Measurements from ENCODE around the gene SIAH3. TPM values are rescaled to one million over a fixed set of nuclear protein-coding genes. Genes with fewer than 3 reads are reported as not detected.

Gene SIAH3
- total RNA-seq, 2 experiments from 2014 or later, result 0.08 to 0.12 TPM

DNA sequence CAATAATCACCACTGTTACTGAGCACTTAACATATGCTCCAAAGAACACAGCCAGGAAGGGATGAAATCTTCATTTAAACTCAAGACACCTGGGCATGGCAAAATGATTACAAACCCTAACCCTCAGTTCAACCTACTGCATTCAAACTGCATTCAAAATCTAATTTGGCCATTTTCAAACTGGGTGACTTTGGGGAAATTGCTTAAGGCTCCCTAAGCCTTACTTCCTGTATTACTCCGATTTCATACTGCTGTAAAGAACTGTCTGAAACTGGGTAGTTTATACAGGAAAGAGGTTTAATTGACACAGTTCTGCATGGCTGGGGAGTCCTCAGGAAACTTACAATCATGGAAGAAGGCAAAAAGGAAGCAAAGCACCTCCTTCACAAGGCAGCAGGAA is 99.0 kb downstream of the SIAH3 start:
- no peak for DNase-seq
- Mint-ChIP-seq H3K27ac (no peak overlapping the region), H3K4me3 (no peak overlapping the region), H3K4me1 (no peaks in the 10 kb centered on the region), H3K36me3 (ENCODE audit: low read depth) (no peaks in the 10 kb centered on the region), H3K9me3 (peaks cover 5% of the 10 kb centered on the region), H3K27me3 (no peaks in the 10 kb centered on the region)
- ChIA-PET CTCF (no interaction called here), POLR2A (no interaction called here)

DNA sequence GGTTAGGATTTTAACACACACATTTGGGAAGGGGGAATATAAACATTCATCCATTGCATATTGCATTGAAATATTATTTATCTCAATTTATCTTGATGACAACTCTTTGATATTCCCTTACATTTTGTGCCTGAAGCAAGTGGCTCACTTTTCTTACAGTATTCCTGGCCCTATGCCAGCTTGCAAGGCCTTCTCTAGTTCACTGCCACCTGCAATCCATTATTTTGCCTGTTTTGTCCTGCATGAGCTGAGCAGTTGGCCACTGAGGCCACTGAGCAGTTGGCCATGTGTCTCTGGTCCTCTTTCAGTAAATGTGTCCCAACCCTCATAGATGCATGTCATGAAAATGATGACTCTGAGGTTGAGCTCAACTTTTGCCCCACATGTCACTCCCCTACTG is 99.7 kb downstream of the SIAH3 start:
- DNase-seq, result no peak
- POLR2A ChIA-PET, result no interaction called here
- no peaks in the 10 kb centered on the region for H3K27me3 Mint-ChIP-seq
- H3K9me3 Mint-ChIP-seq, result peaks cover 4% of the 10 kb centered on the region
- no peak overlapping the region for H3K4me3 Mint-ChIP-seq
- no peaks in the 10 kb centered on the region for H3K36me3 Mint-ChIP-seq (ENCODE audit: low read depth)
- CTCF ChIA-PET, result no interaction called here
- no peak overlapping the region for H3K27ac Mint-ChIP-seq
- no peaks in the 10 kb centered on the region for H3K4me1 Mint-ChIP-seq

DNA sequence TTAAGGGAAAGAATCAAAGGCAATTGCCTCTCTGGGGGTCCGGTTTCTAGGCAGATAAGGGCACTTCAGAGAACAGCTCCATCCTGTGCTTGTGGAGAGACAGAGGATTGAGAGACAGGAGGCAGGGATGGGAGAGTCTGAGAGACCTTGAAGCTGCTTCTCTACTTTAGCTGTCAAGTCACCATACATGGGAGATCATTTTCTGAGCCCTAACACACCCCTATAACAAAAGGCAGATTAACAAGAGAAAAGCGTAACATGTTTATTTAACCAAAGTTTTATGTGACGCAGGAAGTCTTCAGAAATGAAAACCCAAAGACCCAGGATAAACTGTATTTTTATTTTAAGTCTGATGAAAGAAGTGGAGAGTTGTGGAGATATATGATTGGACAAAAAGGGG is 101.0 kb downstream of the SIAH3 start:
- POLR2A ChIA-PET, result no interaction called here
- no peaks in the 10 kb centered on the region for H3K36me3 Mint-ChIP-seq (ENCODE audit: low read depth)
- DNase-seq, result no peak

DNA sequence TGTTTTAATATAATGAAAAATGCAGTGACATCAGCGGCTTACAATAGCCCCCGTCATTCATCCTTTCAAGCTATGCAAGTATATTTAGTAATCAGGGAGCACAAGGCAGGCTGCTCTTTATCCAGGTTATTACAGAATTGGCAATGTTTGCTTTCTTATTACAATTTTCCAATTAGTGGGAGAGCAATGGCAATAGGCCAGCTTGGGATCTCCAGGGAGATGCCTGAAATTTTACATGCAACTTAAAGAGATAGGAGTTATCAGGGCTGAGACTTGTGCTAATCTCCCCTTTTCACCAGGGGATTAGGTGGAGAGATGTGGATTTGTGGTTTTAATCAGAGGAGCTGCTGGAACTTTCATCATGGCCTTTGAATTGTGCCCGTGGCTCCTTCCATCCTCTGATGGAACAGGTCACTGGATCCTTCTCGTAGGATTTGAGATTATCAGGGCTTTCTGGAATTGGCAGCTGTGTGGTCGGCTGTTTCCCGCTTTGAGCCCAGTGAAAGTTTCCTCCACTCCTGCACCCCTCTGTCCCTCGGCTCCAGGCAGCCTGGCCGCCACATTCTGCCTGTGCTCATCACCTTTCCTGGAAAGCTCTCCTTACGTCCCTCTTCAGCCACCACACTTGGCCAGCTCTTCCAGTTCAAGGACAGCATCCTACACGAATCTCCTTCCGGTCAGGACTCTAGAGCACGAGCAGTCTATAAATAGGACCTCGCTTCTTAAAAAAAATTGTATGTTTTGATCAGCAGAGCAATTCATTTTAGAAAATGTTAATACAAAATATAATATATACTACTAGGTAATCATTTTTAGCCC is 102.4 kb downstream of the SIAH3 start:
- no peak for DNase-seq
- H3K36me3 Mint-ChIP-seq (ENCODE audit: low read depth), result no peaks in the 10 kb centered on the region
- POLR2A ChIA-PET, result no interaction called here
- H3K4me3 Mint-ChIP-seq, result no peak overlapping the region
- H3K27ac Mint-ChIP-seq, result no peak overlapping the region
- no peaks in the 10 kb centered on the region for H3K27me3 Mint-ChIP-seq
- H3K4me1 Mint-ChIP-seq, result no peaks in the 10 kb centered on the region
- CTCF ChIA-PET, result interaction anchor here (1.1 kb wide), 1 partner anchor 16 kb away, joined by 3 read pairs; no protein-coding TSS in a partner anchor
- peaks cover 2% of the 10 kb centered on the region for H3K9me3 Mint-ChIP-seq

More for the DNA sequence above, 101.0 kb downstream of the SIAH3 start:
- Mint-ChIP-seq H3K4me3 (no peak overlapping the region), H3K27me3 (no peaks in the 10 kb centered on the region), H3K4me1 (no peaks in the 10 kb centered on the region), H3K27ac (no peak overlapping the region), H3K9me3 (peaks cover 2% of the 10 kb centered on the region)
- CTCF ChIA-PET, result no interaction called here

DNA sequence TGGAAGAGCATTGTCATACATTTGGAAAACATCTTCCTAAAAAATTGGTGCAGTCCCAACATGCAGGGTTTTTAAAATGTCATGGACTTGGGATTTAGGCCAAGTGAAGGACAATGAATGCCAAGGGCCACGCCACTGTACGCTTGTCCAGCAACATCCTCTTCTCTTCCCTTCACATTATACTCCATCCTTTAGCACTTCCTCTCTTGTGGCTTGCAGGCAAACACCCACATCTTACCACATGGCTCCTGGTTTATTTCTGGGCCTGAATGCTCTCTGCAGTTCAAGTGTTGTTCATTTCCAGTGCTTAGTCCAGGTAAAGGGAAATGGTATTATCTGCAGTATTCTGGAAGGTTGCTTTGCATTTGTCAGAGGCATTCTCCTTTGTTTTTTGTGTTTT is 104.5 kb downstream of the SIAH3 start:
- H3K27me3 Mint-ChIP-seq, result no peaks in the 10 kb centered on the region
- no peaks in the 10 kb centered on the region for H3K36me3 Mint-ChIP-seq (ENCODE audit: low read depth)
- CTCF ChIA-PET, result interaction anchor here (0.6 kb wide), 1 partner anchor 23 kb away, joined by 5 read pairs; no protein-coding TSS in a partner anchor
- H3K27ac Mint-ChIP-seq, result no peak overlapping the region
- POLR2A ChIA-PET, result no interaction called here
- H3K9me3 Mint-ChIP-seq, result no peaks in the 10 kb centered on the region
- H3K4me3 Mint-ChIP-seq, result no peak overlapping the region
- no peak for DNase-seq
- H3K4me1 Mint-ChIP-seq, result no peaks in the 10 kb centered on the region

DNA sequence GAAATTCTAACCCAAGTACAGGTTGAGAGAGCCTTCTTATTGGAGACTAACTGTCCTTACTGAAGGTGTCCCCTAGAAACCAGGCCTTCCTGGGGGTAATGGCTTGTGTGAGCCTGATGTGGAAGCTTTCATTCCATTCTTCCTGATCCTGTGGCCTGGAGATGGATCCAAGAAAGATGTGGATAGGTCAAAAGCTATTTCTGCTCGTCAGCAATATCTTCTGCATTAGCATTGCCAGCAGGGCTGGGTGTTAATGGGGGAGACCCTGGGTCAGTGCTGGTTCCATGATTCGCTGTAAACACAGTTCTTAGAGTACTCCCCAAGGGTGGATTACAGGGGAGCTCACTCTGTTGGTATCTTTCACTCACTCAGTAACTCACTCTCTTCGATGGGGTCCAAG is 106.6 kb downstream of the SIAH3 start:
- no peaks in the 10 kb centered on the region for H3K9me3 Mint-ChIP-seq
- CTCF ChIA-PET, result no interaction called here
- POLR2A ChIA-PET, result no interaction called here
- no peak for DNase-seq
- no peaks in the 10 kb centered on the region for H3K36me3 Mint-ChIP-seq (ENCODE audit: low read depth)
- H3K4me3 Mint-ChIP-seq, result no peak overlapping the region
- H3K27me3 Mint-ChIP-seq, result no peaks in the 10 kb centered on the region
- H3K4me1 Mint-ChIP-seq, result no peaks in the 10 kb centered on the region
- no peak overlapping the region for H3K27ac Mint-ChIP-seq

DNA sequence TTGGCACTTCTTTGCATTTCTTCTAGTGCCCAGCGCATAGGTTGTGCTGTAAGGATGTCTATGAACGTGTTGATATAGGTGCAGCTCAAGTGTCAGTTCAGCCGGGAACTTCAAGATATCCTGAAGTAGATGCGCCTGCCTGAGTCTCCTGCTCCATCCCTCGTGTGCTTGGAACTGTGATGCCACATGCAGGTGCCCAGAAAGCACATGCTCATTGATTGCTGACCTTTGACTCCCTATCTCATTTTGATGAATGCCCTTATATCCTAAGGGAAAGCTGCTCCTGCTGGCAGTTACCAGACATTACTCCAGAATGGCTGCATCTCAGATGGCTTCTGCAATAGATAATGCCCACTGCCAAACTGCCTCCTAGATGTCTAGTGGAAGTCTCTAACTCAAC is 108.6 kb downstream of the SIAH3 start:
- ChIA-PET CTCF (no interaction called here), POLR2A (no interaction called here)
- no peaks in the 10 kb centered on the region for H3K27me3 Mint-ChIP-seq
- no peak overlapping the region for H3K4me3 Mint-ChIP-seq
- H3K4me1 Mint-ChIP-seq, result no peaks in the 10 kb centered on the region
- no peak for DNase-seq
- no peaks in the 10 kb centered on the region for H3K36me3 Mint-ChIP-seq (ENCODE audit: low read depth)
- no peak overlapping the region for H3K27ac Mint-ChIP-seq
- no peaks in the 10 kb centered on the region for H3K9me3 Mint-ChIP-seq

DNA sequence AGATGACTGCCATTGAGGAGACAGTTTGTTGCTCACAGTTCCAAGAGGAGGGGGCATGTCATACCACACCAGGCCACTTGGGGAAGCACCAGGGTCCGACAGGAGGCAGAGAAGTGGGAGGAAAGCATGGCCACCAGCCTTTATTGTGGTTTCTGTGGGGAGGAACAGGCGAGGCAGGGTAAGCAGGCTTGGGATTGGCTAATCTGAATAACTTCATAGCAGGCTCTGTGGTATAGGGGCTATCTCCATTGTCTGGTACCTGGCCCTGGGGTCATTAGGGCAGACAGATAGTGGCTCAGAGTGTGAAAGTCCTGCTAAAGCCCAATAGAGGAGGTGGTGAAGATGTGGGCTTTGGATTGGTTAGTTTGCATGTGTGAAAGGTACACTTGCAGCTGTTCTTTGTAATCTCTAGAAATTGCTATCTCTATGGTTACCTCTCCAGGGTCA is 114.0 kb downstream of the SIAH3 start:
- peak; percentile 7 for DNase-seq

DNA sequence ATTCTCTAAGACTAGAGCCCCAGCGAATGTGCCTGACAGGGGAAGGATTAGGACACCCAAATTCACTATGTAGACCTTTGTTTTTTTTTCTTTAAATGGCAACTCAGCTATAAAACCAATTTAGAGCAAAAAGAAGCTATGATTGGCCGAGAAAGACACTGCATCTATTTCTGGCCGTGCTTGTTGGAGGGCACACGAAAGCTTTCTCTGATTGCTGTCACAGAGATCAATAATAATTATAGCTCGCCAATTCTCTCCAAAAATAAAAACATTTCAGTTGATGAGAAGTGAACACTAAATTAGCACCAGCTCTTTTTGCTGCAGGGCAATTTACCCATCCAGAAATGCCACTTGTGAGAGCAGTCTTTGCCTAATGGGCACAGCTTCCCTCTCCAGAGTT is 118.2 kb downstream of the SIAH3 start:
- no peaks in the 10 kb centered on the region for H3K27me3 Mint-ChIP-seq
- no peaks in the 10 kb centered on the region for H3K36me3 Mint-ChIP-seq (ENCODE audit: low read depth)
- DNase-seq, result no peak
- H3K4me1 Mint-ChIP-seq, result no peaks in the 10 kb centered on the region
- ChIA-PET POLR2A (no interaction called here), CTCF (interaction anchor here (1.6 kb wide), 1 partner anchor 32 kb away, joined by 5 read pairs; the partner anchor contains the start of gene CBY2)
- H3K27ac Mint-ChIP-seq, result no peak overlapping the region
- no peak overlapping the region for H3K4me3 Mint-ChIP-seq
- H3K9me3 Mint-ChIP-seq, result peaks cover 3% of the 10 kb centered on the region

More for the DNA sequence above, 114.0 kb downstream of the SIAH3 start:
- no peaks in the 10 kb centered on the region for H3K4me1 Mint-ChIP-seq
- ChIA-PET CTCF (interaction anchor here (0.9 kb wide), 1 partner anchor 32 kb away, joined by 3 read pairs; no protein-coding TSS in a partner anchor), POLR2A (no interaction called here)
- H3K27ac Mint-ChIP-seq, result no peak overlapping the region
- H3K27me3 Mint-ChIP-seq, result no peaks in the 10 kb centered on the region
- H3K36me3 Mint-ChIP-seq (ENCODE audit: low read depth), result no peaks in the 10 kb centered on the region
- peaks cover 3% of the 10 kb centered on the region for H3K9me3 Mint-ChIP-seq
- H3K4me3 Mint-ChIP-seq, result no peak overlapping the region

DNA sequence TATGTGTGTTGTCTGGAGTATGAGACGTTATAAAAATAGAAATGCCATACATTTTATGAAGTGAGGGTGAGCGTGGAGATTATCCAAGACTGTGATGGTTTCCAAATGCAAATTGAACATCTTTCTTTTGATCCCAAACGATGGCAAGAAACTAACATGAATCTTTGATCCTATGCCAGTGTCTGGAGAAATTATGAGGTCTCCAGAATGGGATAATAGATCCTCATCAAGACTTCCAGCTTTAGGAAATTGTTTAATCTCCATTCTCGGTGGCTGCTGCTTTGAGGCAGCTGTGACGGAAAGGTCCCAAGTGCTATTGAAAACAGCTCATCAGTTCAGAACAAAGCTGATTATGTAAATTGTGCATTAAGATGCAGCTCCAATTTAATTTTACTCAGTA is 118.6 kb downstream of the SIAH3 start:
- Mint-ChIP-seq H3K4me3 (no peak overlapping the region), H3K27me3 (no peaks in the 10 kb centered on the region), H3K36me3 (ENCODE audit: low read depth) (no peaks in the 10 kb centered on the region), H3K4me1 (no peaks in the 10 kb centered on the region), H3K27ac (no peak overlapping the region), H3K9me3 (peaks cover 3% of the 10 kb centered on the region)
- POLR2A ChIA-PET, result no interaction called here
- CTCF ChIA-PET, result interaction anchor here (1.6 kb wide), 1 partner anchor 31 kb away, joined by 5 read pairs; the partner anchor contains the start of gene CBY2
- DNase-seq, result no peak

DNA sequence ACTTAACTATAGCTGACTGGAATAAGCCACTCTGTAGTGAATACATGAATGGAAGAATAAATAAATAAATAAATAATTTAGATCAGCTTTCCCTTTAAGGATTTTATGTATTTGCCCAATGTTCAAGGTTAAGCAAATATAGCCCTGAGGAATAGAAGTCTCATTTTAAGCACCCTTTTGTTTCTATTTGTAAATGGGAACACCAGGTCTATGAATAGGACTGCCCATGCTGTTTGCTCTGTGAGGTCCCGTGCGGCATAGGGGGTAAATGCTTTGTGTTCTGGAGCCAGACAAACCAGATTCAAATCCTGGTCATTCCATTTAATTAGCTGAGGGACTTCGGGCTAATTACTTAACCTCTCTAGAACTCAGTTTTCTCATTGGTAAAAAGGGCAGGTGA is 120.1 kb downstream of the SIAH3 start:
- H3K27ac Mint-ChIP-seq, result no peak overlapping the region
- no peak overlapping the region for H3K4me3 Mint-ChIP-seq
- ChIA-PET POLR2A (no interaction called here), CTCF (interaction anchor here (0.8 to 1.0 kb wide), 2 partner anchors 8 to 42 kb away, joined by 3 read pairs; no protein-coding TSS in a partner anchor)
- peaks cover 3% of the 10 kb centered on the region for H3K9me3 Mint-ChIP-seq
- H3K27me3 Mint-ChIP-seq, result no peaks in the 10 kb centered on the region
- no peak for DNase-seq
- H3K4me1 Mint-ChIP-seq, result no peaks in the 10 kb centered on the region
- H3K36me3 Mint-ChIP-seq (ENCODE audit: low read depth), result no peaks in the 10 kb centered on the region

DNA sequence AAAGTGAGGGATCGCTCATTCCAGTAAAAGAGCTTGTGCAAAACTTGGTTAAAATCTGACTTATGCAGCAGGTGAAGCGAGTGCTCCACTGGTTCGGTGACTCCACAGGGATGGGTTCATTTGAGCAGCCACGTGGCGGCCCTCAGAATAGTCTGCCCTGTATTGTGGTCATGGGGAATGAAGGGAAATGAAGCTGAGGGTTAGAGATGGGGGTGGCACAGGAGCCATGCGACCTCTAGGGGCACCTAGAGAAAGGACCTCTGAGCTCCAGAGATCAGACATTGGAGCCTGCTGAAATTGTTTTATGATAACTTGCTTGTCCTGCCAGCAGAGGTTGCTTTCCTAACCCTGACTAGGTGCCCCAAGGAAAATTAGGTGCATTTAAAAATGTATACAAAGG is 122.8 kb downstream of the SIAH3 start:
- Mint-ChIP-seq H3K9me3 (no peaks in the 10 kb centered on the region), H3K4me1 (no peaks in the 10 kb centered on the region), H3K27me3 (no peaks in the 10 kb centered on the region), H3K27ac (no peak overlapping the region), H3K36me3 (ENCODE audit: low read depth) (no peaks in the 10 kb centered on the region), H3K4me3 (no peak overlapping the region)
- no peak for DNase-seq
- ChIA-PET POLR2A (no interaction called here), CTCF (interaction anchor here (0.6 kb wide), 1 partner anchor 12 kb away, joined by 4 read pairs; no protein-coding TSS in a partner anchor)
